ENCODE measurements around the gene RBMS2.
A peak's percentile ranks its signal among the peaks of the same experiment; 100 is the strongest.
"Not testable (repeated sequence)": the region's sequence is repeated elsewhere in the genome, so short reads cannot be mapped to it uniquely, and the experiment has no call there.

The RBMS2 gene, protein sequence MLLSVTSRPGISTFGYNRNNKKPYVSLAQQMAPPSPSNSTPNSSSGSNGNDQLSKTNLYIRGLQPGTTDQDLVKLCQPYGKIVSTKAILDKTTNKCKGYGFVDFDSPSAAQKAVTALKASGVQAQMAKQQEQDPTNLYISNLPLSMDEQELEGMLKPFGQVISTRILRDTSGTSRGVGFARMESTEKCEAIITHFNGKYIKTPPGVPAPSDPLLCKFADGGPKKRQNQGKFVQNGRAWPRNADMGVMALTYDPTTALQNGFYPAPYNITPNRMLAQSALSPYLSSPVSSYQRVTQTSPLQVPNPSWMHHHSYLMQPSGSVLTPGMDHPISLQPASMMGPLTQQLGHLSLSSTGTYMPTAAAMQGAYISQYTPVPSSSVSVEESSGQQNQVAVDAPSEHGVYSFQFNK

DNA sequence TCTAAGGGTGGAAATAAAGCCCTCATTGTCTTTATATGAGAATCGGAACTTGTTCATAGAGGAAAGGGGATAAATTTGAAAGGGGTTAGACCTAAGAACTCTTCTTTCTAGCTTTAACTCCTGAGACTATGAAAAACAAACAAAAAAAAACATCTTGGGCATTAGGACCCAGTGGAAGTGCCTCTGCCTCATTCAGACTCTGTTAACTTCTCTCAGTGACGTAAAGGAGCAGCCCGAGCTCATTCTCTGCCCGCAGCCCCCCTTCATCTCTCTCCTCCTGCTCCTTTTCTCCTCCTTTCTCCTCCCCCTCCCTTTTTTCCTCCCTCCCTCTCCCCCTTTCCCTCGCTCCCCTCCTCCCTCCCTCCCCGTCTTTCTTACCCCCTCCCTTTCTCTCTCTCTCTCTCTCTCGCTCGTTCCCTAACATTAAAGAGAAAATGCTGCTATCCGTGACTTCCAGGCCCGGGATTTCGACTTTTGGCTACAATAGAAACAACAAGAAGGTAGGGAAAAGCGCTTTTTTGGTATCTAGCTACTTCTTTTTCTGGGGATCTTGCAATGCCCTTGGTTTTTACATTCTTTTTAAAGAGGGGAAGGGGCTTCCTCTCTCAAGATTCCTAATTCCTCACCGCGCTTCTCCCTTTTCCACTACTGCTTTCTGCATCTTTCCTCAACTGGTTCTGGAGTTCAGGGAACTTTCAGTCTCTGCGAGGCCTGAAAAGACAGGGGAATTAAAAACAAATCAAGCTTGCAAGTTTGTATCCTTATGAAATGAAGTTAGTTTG is at the start of gene RBMS2:
RBMS2 (plus strand) TSS at position 231 of the 782 bp plus-strand sequence; CDS start at position 435, 204 bp downstream.
- DNase-seq (ENCODE audit: low read depth in 2 of 2), result no peak

DNA sequence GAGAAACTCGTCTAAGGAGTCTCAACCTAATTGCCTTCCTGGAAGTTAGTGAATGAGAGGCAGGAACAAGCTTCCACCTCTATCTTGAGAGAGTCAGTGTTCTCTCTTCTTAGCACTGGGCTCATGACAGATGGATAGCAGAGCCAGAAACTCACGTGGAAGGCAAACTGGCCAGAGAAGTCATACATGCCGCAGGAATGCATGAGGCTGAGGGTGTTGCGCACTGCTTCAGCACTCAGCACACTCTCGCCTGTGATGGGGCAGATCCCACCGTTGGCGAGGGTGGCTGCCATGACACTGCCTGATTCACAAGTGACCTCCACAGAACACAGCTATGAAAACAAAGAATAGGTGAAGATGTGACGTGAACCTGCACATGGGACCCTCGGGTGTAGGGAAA is 47.2 kb upstream of the RBMS2 start:
- DNase-seq (ENCODE audit: low read depth in 2 of 2), result no peak

DNA sequence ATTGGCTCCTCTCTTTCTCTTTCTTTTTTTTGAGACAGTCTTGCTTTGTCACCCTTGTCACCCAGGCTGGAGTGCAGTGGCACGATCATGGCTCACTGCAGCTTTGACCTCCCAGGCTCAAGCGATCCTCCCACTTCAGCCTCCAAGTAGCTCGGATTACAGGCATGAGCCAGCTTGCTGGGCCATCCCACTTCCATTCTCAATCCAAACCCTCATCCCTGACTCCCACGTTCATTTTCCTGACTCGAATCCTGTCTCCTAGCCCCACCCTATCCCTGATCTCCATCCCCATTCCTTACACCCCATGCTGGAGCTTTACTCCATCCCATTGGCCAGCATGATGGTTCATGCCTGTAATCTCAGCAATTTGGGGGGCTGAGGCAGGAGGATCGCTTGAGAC is 45.5 kb upstream of the RBMS2 start:
- DNase-seq (ENCODE audit: low read depth in 2 of 2), result no peak

DNA sequence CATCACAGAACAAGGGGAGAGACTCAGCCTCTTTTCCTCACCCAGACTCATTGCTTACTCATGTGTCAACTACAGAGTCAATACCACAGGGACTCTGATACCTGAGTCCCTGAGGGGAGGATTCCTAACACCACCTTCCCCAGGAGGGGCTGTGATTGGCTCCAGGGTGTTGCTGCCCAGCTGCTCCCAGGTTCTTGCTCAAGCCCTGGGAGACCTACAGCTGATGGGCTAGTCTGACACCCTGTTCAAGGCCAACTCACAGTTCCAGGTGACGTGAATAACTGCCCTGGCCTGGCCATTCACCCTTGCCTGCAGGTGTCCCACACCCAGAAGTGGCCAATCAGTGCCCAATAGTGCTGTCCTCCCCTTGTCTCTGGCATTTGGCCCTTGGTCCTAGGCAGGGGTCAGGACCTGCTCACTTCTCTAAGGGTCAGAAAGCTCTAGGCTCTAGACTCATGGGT is 44.6 kb upstream of the RBMS2 start:
- no peak for DNase-seq (ENCODE audit: low read depth in 2 of 2)

DNA sequence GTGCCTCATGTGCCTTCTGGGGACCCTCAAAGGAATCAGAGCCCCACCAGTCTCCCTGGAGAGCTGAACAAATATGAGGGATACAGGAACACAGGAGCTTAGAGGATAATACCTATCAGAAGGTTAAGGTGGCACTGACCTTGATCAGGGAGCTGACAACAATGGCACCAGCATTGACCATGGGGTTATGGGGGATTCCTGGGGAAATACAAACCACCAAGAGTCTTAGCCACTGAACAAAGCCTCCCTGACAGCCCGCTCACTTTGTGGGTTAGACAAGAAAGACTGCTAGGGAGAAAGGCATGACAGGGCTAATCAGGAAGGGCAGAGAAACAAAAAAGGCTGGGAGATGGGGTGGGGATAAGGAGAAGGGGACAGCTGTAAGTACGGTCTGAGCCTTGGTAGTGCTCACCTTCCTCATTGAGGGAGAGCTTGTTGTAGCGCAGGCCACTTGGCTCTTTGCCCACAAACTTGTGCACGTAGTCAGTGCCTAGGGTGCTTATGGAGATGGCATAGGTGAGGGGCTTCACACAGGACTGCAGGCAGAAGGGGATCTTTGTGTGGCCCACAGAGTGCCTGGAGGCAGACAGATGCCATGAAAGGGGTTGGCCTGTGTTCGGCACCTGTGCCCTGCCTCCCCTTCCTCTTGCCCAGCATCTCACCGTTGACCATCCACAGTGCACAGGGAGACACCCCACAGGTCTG is 43.9 kb upstream of the RBMS2 start:
- DNase-seq (ENCODE audit: low read depth in 2 of 2), result no peak

DNA sequence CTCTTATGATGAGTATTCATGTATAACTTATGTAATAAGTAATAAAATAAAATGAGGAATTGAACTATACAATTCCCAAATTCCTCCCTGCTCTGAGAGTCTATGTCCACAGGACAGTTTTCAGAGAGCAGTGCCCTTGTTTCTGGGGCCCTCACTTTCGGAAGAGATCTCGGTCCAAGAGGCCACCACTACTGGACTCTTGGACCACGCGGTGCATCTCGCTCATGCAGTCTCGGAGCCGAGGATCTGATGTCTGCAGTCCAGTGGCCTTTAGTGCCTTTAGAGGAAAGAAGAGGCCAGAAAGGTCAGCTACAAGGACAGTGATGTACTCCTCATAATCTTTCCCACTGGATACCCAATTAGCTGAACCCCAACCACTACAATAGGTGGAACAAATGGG is 42.0 kb upstream of the RBMS2 start:
- no peak for DNase-seq (ENCODE audit: low read depth in 2 of 2)

DNA sequence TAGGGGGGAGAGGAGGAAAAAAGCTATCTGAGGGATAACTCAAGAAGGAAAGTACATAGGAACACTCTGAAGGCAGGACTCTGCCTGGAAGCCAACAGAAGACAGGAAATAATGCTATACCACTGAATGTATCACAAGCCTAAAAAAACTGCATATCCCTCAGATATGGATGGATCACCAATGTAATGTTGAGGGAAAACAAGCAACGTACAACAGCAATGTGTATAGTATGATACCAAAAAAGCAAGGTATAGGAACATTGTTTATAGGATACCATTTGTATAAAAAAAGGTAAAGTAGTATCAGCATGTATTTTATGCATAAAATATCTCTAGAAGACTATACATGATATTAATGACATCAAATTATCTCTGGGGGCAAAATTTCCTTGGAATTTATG is 37.1 kb upstream of the RBMS2 start:
- DNase-seq (ENCODE audit: low read depth in 2 of 2), result no peak

DNA sequence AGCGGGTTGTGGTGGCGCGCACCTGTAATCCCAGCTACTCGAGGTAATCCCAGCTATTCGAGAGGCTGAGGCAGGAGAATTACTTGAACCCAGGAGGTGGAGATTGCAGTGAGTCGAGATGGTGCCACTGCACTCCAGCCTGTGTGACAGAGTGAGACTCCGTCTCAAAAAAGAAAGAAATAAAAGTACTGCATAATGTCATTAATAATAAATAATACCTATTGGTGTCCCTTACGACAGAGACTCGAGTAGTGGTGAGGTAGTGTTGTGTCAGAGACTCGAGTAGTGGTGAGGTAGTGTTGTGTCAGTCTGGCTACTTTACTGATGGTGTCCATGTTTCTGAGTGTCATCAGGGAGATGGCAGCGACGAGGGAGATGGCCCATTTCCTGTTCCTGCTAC is 34.9 kb upstream of the RBMS2 start:
- DNase-seq (ENCODE audit: low read depth in 2 of 2), result no peak

DNA sequence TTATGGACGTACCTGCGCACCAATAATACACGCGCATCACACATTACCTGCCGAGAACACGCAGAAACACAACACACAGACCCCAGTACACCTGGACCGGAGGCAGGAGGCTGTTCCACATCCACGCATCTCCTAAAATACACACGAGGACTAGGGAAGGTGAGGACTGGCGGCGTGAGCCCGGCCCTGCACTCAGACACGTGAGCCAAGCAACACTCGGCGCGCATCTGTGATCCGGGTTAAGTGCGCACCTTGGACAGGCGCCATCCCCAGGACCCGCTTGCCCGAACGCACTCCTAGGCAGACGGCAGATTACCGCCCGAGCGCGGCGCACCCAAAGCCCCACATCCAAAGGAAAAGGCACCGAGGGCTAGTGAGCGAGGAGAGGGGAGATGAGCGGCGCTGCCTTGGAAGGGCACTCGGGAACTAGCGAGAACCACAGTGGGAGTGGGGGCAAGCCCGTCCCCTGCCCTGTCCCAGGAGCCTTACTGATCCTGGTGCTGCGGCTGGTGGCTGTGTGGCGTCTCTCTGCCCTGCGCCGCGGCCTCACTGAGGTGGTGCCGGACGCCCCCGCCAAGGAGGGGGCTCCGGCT is 34.1 kb upstream of the RBMS2 start:
- DNase-seq (ENCODE audit: low read depth in 2 of 2), result no peak

DNA sequence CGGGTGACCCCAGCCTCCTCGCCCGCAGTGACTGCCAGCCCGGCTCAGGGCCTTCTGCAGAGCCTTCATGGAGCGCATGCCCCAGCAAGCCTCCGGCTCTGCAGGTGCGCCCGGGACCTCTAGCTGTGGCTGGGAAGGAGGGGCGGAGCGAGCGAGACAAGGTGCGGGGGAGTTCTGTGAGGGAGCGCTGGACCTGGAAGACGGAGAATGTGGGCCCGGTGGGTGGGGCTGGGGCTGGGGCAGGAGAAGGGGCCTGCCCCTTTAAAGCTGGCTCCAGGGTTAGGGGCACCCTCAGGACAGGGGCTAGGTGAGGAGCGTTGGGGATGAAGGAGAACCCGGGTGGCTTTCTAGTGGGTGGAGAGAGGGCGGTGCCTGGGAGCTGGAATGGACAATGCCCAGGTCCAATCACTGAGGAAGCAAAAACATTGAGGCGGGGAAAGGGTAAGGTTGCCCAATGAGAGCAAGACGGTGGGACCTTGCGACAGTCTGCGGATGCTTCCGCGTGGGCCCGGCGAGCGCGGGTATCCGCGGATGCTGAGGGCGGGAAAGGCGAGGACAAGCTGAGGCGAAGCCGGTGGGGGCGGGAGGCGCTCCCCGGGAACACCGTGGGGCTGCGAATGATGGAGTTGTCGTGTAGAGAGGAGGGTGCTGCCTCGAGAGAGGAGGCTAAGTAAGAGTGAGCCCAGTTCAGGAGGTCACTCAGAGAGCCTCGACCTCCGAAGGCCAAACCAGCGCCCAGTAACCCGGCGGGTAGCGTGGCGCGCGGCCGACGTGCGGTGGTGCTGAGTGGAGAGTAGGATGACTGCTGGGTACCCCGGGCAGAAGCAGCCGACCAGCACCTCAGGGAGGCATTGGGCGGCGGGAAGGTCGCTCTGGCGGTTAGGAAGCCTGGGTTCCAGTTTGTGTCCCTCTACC is 33.3 kb upstream of the RBMS2 start, which contains the start of gene GLS2:
GLS2 (minus strand) TSS at position 121 of the 915 bp plus-strand sequence; CDS start at position 78, 43 bp downstream.
- DNase-seq (ENCODE audit: low read depth in 2 of 2), result peak; percentile 35 to 43

DNA sequence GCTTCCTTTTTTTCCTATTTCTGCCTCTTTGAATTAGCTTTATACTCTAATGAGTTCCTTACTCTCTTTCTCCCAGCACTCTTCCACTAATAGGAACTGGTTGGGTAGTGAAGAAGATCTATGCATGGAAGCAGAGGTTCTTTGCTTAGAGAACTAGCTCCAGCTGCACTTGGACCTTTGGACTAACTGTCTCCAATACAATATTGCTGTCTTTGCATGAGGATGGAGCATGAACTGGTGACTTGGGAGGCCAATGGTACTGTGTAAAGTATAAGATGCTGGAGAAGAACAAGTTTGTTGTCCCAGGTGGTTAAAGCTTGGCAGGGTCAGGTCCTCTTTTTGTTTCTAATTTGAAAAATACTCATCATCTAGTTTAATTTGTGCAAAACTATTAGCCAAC is 31.3 kb upstream of the RBMS2 start:
- DNase-seq (ENCODE audit: low read depth in 2 of 2), result no peak

DNA sequence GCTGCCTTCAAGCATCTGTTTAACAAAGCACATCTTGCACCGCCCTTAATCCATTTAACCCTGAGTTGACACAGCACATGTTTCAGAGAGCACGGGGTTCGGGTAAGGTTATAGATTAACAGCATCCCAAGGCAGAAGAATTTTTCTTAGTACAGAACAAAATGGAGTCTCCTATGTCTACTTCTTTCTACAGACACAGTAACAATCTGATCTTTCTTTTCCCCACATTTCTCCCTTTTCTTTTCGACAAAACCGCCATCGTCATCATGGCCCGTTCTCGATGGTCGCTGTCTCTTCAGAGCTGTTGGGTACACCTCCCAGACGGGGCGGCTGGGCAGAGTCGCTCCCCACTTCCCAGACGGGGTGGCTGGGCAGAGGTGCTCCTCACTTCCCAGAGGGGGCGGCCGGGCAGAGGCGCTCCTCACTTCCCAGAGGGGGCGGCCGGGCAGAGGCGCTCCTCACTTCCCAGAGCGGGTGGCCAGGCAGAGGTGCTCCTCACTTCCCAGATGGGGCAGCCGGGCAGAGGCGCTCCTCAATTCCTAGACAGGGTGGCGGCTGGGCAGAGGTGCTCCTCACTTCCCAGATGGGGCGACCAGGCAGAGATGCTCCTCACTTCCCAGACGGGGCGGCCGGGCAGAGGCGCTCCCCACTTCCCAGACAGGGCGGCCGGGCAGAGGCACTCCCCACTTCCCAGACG is 28.1 kb upstream of the RBMS2 start:
- not testable (repeated sequence) for DNase-seq (ENCODE audit: low read depth in 2 of 2)

DNA sequence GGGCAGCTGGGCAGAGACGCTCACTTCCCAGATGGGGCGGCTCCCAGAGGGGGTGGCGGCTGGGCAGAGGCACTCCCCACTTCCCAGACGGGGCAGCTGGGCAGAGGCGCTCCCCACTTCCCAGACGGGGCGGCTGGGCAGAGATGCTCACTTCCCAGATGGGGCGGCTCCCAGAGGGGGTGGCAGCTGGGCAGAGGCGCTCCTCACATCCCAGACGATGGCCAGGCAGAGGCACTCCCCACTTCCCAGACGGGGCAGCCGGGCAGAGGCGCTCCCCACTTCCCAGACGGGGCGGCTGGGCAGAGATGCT is 27.6 kb upstream of the RBMS2 start:
- not testable (repeated sequence) for DNase-seq (ENCODE audit: low read depth in 2 of 2)

DNA sequence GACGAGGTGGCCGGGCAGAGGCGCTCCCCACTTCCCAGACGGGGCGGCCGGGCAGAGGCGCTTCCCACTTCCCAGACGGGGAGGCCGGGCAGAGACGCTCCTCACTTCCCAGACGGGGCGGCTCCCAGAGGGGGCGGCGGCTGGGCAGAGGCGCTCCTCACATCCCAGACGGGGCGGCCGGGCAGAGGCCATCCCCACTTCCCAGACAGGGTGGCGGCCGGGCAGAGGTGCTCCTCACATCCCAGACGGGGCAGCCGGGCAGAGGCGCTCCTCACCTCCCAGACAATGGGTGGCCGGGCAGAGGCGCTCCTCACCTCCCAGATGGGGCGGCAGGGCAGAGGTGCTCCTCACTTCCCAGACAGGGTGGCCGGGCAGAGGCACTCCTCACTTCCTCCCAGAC is 27.1 kb upstream of the RBMS2 start:
- DNase-seq (ENCODE audit: low read depth in 2 of 2), result not testable (repeated sequence)

DNA sequence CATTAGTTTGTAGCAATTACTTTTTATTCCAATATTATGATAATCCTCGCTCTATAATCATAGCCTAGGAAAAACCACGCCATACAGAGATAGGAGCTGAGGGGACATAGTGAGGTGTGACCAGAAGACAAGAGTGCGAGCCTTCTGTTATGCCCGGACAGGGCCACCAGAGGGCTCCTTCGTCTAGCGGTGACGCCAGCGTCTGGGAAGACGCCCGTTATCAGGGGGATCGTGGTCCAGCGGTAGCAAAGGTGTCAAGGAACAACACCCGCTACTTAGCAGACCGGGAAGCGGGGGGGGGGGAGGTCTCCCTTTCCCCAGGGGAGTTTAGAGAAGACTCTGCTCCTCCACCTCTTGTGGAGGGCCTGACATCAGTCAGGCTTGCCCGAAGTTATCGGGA is 24.9 kb upstream of the RBMS2 start:
- DNase-seq (ENCODE audit: low read depth in 2 of 2), result peak in 1 of 2 donors; percentile 45

DNA sequence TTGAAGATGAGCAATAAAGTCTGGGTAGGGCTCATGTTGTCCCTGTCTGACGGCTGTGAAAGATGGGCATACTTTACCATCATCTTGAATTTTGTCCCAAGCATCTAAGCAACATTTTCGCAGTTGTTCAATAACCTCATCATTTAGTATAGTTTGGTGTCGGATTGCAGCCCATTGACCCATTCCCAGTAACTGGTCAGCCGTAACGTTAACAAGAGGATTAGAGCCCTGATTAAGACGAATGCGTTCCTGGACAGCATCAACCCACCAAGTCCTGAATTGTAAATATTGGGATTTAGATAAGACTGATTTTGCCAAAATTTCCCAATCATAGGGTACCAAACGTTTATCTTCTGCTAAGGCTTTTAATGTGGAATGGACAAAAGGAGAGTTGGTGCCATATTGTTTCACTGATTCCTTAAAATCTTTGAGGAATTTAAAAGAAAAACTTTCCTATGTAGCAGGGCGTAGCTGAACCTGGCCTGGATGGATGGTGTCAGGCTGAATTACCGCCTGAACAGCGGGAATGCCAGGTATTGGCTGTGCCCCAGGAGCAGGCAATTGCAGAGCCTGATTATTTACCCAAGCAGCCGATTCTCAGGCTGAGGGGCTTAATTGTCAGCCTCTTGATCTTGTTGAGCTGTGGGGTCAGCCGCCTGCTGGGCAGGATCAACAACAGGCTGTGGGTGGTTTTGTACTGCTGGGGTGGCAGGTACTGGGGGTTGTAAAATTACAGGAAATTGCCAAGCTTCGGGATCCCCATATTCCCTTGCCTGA is 23.3 kb upstream of the RBMS2 start:
- not testable (repeated sequence) for DNase-seq (ENCODE audit: low read depth in 2 of 2)

DNA sequence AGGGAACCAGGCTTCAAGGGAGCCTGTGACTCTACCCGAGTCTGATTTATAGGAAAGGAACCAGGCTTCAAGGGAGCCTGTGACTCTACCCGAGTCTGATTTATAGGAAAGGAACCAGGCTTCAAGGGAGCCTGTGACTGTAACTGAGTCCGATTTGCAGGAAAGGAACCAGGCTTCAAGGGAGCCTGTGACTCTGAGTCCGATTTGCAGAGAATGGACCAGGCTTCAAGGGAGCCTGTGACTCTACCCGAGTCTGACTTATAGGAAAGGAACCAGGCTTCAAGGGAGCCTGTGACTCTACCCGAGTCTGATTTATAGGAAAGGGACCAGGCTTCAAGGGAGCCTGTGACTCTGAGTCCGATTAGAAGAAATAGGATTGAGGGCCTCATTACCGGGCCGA is 22.2 kb upstream of the RBMS2 start:
- DNase-seq (ENCODE audit: low read depth in 2 of 2), result not testable (repeated sequence)

DNA sequence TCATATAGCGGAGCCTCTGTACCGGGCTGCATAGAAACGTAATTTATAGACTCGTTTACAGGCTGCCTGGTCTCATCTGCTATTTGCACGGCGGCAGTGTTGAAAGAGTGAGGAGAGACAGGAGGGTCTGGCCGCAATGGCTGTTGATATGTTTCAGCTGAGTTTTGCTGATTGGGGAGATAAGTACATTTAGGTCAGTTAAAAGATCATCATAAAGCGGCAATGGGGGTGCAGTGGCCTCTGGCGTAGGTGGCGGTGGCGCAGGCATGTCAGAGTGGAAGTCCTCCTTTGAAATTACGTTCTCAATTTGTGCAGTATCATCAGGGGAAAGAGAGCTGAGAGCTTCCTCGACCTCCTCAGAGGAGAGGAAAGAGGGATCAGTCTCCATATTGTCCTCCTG is 21.7 kb upstream of the RBMS2 start:
- not testable (repeated sequence) for DNase-seq (ENCODE audit: low read depth in 2 of 2)

DNA sequence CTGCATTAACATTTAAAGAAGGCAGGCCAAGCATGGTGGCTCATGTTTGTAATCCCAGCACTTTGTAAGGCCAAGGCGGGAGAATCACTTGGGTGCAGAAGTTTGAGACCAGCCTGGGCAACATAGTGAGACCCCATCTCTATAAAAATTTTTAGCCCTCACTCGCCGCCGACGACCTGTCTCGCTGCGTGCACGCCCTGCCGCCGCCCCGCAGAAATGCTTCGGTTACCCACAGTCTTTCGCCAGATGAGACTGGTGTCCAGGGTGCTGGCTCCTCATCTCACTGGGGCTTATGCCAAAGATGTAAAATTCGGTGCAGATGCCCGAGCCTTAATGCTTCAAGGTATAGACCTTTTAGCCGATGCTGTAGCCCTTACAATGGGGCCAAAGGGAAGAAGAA is 10.8 kb upstream of the RBMS2 start:
- no peak for DNase-seq (ENCODE audit: low read depth in 2 of 2)

DNA sequence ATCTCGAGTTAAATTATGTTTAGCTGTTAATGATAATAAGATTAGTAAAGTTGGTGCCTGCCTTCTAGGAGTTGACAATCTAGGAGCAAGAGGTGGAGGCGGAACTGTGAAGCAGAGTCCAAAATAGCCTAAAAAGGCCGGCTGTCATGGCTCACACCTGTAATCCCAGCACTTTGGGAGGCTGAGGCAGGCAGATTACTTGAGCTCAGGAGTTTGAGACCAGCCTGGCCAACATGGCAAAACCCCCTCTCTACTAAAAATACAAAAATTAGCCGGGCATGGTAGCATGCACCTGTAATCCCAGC is 7.7 kb upstream of the RBMS2 start:
- DNase-seq (ENCODE audit: low read depth in 2 of 2), result not testable (repeated sequence)
